Keratinocyte (primary cell): ENCODE data around the gene B3GLCT. TPM values are rescaled to one million over a fixed set of nuclear protein-coding genes. Genes with fewer than 3 reads are reported as not detected.
A peak's percentile ranks its signal among the peaks of the same experiment; 100 is the strongest.

Source experiments
- DNase-seq: peaks from one replicate; pipeline ENCODE4 v3.0.0-alpha.2; 2011; ENCODE audit warnings: low read depth, missing footprints, low spot score
- FAIRE-seq: peaks from 2 replicates; lab custom pipeline; 2011; peaks lifted over from hg19 to GRCh38; lab: Jason Lieb, UNC
- H2AFZ ChIP-seq: 2 replicates; pipeline ENCODE4 v1.6.0; 2012; ENCODE audit warnings: low read length, control low read depth, inconsistent platforms; ENCODE audit not compliant: control insufficient read depth
- H3K27ac ChIP-seq: 2 replicates; pipeline ENCODE4 v1.5.1; 2011; ENCODE audit warnings: low read length; ENCODE audit not compliant: control insufficient read depth, insufficient read depth
- H3K27me3 ChIP-seq: 3 replicates; pipeline ENCODE4 v1.6.0; 2011; ENCODE audit warnings: low read length; ENCODE audit not compliant: control insufficient read depth, insufficient read depth; ENCODE audit errors: extremely low read depth
- H3K36me3 ChIP-seq, 2 experiments: 2 replicates in 1 of 2; 3 replicates in 1 of 2; pipeline ENCODE4 v1.5.1; 2011; ENCODE audit warnings: low read length in 2 of 2, mild to moderate bottlenecking in 1 of 2; ENCODE audit not compliant: control insufficient read depth in 2 of 2, insufficient read depth in 2 of 2; ENCODE audit errors: extremely low read depth in 1 of 2
- H3K4me1 ChIP-seq: 3 replicates; pipeline ENCODE4 v1.5.1; 2011; ENCODE audit warnings: low read length; ENCODE audit not compliant: control insufficient read depth, insufficient read depth; ENCODE audit errors: extremely low read depth
- H3K4me2 ChIP-seq: 3 replicates; pipeline ENCODE4 v1.6.0; 2011; ENCODE audit warnings: low read depth, low read length; ENCODE audit not compliant: control insufficient read depth, insufficient read depth; ENCODE audit errors: extremely low read depth
- H3K4me3 ChIP-seq, 3 experiments: fragments of 200-600 bp in 1 of 3; sonication (generic) in 1 of 3; 2 replicates in 2 of 3; 3 replicates in 1 of 3; pipeline ENCODE4 v1.5.1; 2011 to 2016; ENCODE audit warnings: low read length in 3 of 3, mild to moderate bottlenecking in 3 of 3, control low read depth in 2 of 3, inconsistent platforms in 1 of 3, low read depth in 1 of 3, mixed read lengths in 1 of 3, mixed run types in 1 of 3, moderate library complexity in 1 of 3; ENCODE audit not compliant: control insufficient read depth in 2 of 3, insufficient read depth in 2 of 3; ENCODE audit errors: extremely low read depth in 1 of 3
- H3K79me2 ChIP-seq: 2 replicates; pipeline ENCODE4 v1.6.0; 2012; ENCODE audit warnings: low read length; ENCODE audit not compliant: control insufficient read depth, insufficient read depth
- H3K9ac ChIP-seq: 3 replicates; pipeline ENCODE4 v1.6.0; 2011; ENCODE audit warnings: low read length; ENCODE audit not compliant: control insufficient read depth, insufficient read depth; ENCODE audit errors: extremely low read depth
- H3K9me1 ChIP-seq: 3 replicates; pipeline ENCODE4 v1.6.0; 2011; ENCODE audit warnings: low read length; ENCODE audit not compliant: control insufficient read depth, insufficient read depth; ENCODE audit errors: extremely low read depth
- H3K9me3 ChIP-seq: 2 replicates; pipeline ENCODE4 v1.5.1; 2012; ENCODE audit warnings: low read depth, low read length; ENCODE audit not compliant: control insufficient read depth
- H4K20me1 ChIP-seq: 3 replicates; pipeline ENCODE4 v1.6.0; 2011; ENCODE audit warnings: low read length; ENCODE audit not compliant: control insufficient read depth, insufficient read depth; ENCODE audit errors: extremely low read depth
- CTCF ChIP-seq, 3 experiments: IDR thresholded peaks in 1 of 3; conservative IDR thresholded peaks in 1 of 3; optimal IDR thresholded peaks in 1 of 3; 2 replicates in 2 of 3; 3 replicates in 1 of 3; pipeline versions ENCODE3 to v1.5.1; 2011; ENCODE audit warnings: low read length in 3 of 3, mild to moderate bottlenecking in 3 of 3, moderate library complexity in 2 of 3, control low read depth in 1 of 3, inconsistent platforms in 1 of 3; ENCODE audit not compliant: insufficient read depth in 2 of 3; ENCODE audit errors: extremely low read depth in 1 of 3
- EZH2 ChIP-seq: IDR thresholded peaks from one replicate; pipeline ENCODE4 v1.6.1; 2012; ENCODE audit warnings: inconsistent platforms, mild to moderate bottlenecking, low read length, moderate library complexity
- dilution Hi-C: fragments of 300-500 bp; cut with MboI; formaldehyde crosslinking; loops from one replicate; pipeline ENCODE4 v1.7.0; 2020; ENCODE audit warnings: low sequenced_read_pairs; ENCODE audit not compliant: extremely low pct_ligation_motif_present
- polyA plus RNA-seq, 5 experiments: library from polyadenylated mRNA; depleted of rRNA in 3 of 5; stranded (reverse) in 3 of 5; stranded (forward) in 1 of 5; unstranded in 1 of 5; fragments of >200 nt; gene quantifications; 1 replicate in 1 of 5; 2 replicates in 3 of 5; 3 replicates in 1 of 5; pipeline versions ENCODE4 v1.2.1 to v1.2.3, GENCODE V29; 2011 to 2012; ENCODE audit warnings: missing spikeins in 2 of 5, low read depth in 1 of 5, low replicate concordance in 1 of 5

Gene B3GLCT
- polyA plus RNA-seq, 1 donor (not counting 4 experiments of a cell fraction or from before 2014, with no cell fraction given): 4.4 TPM

GRCh38 chr13:31227870-31228269 lies 28.1 kb downstream of the B3GLCT start:
- Histone ChIP-seq H3K27me3 (no peaks in the 10 kb centered on the region), H2AFZ (no peak overlapping the region), H4K20me1 (no peaks in the 10 kb centered on the region), H3K79me2 (no peaks in the 10 kb centered on the region), H3K4me1 (no peaks in the 10 kb centered on the region), H3K27ac (no peak overlapping the region), H3K9me3 (no peaks in the 10 kb centered on the region), H3K4me3 (no peak overlapping the region), H3K36me3 (peaks cover 0 to 1% of the 10 kb centered on the region in 2 experiments), H3K9ac (no peak overlapping the region), H3K9me1 (no peaks in the 10 kb centered on the region), H3K4me2 (no peak overlapping the region)
- TF ChIP-seq CTCF (optimal IDR thresholded peaks at IDR 0.05 in 1 of 3, IDR thresholded peaks at IDR 0.05 in 1 of 3, conservative IDR thresholded peaks at IDR 0.05 in 1 of 3; ENCODE audit: extremely low read depth in 1 of 3, insufficient read depth in 2 of 3, low read length in 3 of 3) (no peak), EZH2 (no peak)
- no peak for DNase-seq
- no peak for FAIRE-seq
- dilution Hi-C loops: loop anchor here (25.0 kb wide), 1 partner anchor 184 kb away; no protein-coding TSS in a partner anchor

- dilution Hi-C loops: loop anchor here (25.0 kb wide), 1 partner anchor 178 kb away; no protein-coding TSS in a partner anchor
- Histone ChIP-seq H4K20me1 (no peaks in the 10 kb centered on the region), H3K4me2 (no peak overlapping the region), H3K4me3 (no peak overlapping the region), H3K79me2 (no peaks in the 10 kb centered on the region), H3K36me3 (peaks cover 0 to 1% of the 10 kb centered on the region in 2 experiments), H3K9me1 (no peaks in the 10 kb centered on the region), H3K4me1 (no peaks in the 10 kb centered on the region), H3K27ac (no peak overlapping the region), H2AFZ (no peak overlapping the region), H3K27me3 (no peaks in the 10 kb centered on the region), H3K9ac (no peak overlapping the region), H3K9me3 (no peaks in the 10 kb centered on the region)
- no peak for TF ChIP-seq EZH2
- peak; percentile 20 to 46 (median 38) for TF ChIP-seq CTCF (optimal IDR thresholded peaks at IDR 0.05 in 1 of 3, IDR thresholded peaks at IDR 0.05 in 1 of 3, conservative IDR thresholded peaks at IDR 0.05 in 1 of 3; ENCODE audit: extremely low read depth in 1 of 3, insufficient read depth in 2 of 3, low read length in 3 of 3)
- no peak for DNase-seq
- no peak for FAIRE-seq
These were observed 35.0 kb downstream of the B3GLCT start for GRCh38 chr13:31234729-31235128.
